SW480 (cell line): ENCODE data around the gene MEX3A.
"Not testable (repeated sequence)": the region's sequence is repeated elsewhere in the genome, so short reads cannot be mapped to it uniquely, and the experiment has no call there.

ENCODE experiments used
- DNase-seq: peaks from one replicate; pipeline ENCODE4 v3.0.0-alpha.2; 2016; ENCODE audit warnings: low spot score

MEX3A gene

DNA sequence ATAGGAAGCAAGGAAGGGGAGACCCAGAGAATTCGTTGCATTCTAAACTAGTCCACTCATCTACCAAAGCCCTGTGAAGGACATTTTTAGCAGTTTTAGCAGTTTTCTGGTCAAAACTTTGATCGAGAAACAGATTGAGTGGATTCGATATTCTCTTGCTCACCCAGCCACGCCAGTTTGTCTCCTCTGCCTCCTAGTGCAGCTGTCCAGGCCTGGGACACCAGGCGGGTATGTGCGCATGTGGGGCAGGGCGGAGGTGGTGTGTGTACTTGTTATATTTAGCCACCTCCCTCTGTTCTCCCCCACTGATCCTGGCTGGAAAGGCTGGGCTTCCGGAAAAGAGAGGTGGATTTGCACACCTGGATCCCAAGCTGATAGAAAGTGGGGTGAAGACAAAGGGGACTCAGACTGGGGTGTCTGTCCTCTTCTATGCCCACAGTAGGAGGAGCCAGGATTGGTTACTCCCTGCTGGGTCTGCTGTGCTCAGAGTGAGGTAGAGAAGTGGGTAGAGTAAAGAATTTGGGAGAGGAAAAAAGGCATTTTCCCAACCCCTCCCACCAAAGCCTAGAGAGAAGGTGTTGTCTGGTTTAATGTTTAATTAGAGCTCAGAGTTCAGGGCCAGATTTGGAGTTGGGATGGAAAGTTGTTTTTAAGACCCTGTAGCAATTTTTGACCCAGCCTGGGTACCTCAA is 36.1 kb upstream of the MEX3A start:
- peak; percentile 79 for DNase-seq

DNA sequence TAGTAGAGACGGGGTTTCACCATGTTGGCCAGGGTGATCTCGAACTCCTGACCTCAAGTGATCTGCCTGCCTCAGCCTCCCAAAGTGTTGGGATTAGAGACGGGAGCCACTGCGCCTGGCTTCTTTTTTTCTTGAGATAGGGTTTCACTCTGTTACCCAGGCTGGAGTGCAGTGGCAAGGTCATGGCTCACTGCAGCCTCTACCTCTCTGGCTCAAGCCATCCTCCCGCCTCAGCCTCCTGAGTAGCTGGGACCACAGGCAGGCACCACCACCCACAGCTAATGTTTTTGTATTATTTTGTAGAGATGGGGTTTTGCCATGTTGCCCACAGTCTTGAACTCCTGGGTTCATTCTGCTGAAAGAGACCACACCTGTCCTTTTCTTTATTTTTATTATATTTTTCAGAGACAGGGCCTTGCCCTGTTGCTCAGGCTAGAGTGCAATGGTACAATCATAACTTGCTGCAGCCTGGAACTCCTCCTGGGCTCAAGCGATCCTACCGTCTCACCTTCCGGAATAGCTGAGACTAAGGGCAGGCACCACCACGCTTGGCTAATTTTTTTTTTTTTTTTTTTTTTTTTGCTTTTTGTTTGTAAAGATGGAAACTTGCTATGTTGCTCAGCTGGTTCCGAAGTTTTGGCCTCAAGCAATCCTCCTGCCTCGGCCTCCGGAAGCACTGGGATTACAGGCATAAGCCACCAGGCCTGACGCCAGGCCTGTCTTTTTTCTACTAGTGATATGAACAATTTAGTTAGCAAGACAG is 35.3 kb upstream of the MEX3A start:
- DNase-seq: no peak

DNA sequence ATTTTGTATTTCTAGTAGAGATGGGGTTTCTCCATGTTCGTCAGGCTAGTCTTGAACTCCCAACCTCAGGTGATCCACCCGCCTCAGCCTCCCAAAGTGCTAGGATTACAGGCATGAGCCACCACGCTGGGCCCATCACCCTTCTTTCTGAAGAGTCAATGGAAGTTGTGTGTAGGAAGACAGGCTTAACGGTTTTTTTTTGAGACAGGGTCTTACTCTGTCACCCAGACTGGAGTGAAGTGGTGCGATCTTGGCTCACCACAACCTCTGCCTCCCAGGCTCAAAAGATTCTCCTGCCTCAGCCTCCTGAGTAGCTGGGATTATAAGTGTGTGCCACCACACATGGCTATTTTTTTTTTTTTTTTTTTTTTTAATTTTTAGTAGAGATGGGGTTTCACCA is 34.5 kb upstream of the MEX3A start:
- DNase-seq: not testable (repeated sequence)

DNA sequence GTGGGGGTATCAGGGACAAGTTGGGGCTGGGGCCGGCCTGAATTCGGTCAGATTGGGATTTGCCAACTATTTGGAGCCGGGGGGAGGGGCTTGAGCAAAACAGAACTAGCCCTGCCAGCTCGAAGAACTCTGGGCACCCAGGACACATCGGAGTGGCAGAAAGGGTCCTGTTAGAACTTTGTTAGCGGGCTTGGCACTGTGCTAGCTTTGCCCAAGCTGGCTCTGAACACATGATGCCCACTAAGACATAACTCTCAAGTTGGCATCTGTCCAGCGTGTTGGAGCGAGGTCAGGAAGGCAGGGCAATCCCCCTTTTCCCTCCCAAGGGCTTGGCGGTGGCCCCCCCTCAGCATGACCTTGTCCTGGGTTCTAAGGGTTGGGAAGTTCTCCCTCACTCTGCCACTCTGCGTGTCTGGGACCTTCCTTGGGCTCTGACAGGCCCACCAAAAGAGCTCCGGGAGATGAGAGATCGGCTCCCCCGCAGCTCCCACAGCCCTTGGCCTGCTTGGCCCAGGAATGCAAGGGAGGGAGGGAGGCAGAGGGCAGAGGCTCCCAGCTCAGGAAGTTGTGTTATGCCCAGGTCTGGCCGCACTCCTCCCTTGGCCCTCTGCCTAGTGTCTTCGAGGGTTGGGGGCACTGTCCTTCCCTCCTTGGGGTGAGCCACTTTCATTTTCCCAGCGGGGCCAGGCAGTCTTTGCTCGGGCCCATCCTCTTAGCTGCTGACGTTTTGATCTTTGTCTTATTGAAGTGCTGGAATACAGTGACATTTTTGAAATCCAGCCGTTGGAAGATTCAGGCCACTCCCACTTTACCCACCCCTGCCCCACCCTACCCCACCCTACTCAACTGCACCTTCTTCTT is 33.5 kb upstream of the MEX3A start:
- DNase-seq: peak; percentile 62

DNA sequence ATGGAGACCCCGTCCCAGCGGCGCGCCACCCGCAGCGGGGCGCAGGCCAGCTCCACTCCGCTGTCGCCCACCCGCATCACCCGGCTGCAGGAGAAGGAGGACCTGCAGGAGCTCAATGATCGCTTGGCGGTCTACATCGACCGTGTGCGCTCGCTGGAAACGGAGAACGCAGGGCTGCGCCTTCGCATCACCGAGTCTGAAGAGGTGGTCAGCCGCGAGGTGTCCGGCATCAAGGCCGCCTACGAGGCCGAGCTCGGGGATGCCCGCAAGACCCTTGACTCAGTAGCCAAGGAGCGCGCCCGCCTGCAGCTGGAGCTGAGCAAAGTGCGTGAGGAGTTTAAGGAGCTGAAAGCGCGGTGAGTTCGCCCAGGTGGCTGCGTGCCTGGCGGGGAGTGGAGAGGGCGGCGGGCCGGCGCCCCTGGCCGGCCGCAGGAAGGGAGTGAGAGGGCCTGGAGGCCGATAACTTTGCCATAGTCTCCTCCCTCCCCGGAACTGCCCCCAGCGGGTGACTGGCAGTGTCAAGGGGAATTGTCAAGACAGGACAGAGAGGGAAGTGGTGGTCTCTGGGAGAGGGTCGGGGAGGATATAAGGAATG is 32.8 kb upstream of the MEX3A start:
- no peak for DNase-seq

DNA sequence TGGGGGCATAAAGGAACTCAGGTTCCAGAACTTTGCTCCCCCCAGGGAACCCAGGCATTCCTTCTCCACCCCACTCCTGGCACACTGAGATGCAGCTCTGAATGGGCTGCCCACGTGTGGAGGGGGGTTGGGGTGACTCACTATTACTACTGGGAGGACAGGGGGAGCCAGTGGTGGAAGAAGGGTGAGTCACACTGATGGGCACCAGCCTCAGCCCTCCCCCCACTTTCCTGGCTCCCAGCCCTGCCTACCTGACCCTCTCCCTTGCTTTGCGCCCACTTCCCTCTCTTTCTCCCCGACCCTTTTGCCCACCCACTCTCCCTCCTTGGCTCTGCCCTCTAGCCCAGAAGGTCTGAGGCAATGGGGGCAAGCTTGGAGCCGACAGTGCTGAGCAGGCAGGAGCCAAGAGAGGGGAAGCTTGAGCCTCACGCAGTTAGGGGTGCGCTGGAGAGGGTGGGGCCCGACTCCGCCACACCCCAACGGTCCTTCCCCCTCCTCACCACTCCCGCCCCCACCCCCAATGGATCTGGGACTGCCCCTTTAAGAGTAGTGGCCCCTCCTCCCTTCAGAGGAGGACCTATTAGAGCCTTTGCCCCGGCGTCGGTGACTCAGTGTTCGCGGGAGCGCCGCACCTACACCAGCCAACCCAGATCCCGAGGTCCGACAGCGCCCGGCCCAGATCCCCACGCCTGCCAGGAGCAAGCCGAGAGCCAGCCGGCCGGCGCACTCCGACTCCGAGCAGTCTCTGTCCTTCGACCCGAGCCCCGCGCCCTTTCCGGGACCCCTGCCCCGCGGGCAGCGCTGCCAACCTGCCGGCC is 32.0 kb upstream of the MEX3A start, which contains the start of gene LMNA:
TSS of gene LMNA (plus strand) at position 611 of the 818 bp plus-strand sequence. CDS start 208 bp downstream, outside the sequence.
- peak; percentile 98 for DNase-seq

DNA sequence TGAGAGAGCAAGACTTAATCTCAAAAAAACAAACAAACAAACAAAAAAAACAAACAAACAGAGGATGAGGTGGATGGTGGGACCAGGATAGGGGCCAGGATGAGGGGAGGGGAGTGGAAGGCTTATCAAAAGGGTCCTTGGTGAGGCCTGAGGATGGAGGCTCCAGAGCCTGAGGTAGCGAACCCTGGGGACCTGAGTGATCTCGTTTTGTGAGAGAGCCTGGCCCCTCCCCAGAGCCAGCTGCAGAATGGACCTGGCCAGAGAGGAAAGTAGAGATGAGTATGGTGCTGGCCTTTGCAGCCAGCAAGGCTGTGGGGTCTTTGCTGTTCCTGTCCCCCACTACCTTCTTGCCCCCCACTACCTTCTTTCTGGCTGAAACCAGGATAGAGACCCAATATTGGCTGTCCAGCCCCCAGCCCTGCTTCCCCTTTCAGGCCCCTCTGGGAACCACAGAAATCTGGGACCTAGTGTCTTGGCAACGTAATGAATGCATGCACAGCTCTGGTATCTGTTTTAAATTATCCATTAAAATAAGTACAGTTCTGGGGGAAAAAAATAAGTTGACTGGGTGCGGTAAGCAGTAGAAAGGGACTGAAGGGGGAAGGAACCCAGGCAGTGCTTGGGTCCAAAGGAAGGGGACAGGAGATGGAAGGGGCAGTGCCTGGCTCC is 31.2 kb upstream of the MEX3A start:
- DNase-seq: no peak

DNA sequence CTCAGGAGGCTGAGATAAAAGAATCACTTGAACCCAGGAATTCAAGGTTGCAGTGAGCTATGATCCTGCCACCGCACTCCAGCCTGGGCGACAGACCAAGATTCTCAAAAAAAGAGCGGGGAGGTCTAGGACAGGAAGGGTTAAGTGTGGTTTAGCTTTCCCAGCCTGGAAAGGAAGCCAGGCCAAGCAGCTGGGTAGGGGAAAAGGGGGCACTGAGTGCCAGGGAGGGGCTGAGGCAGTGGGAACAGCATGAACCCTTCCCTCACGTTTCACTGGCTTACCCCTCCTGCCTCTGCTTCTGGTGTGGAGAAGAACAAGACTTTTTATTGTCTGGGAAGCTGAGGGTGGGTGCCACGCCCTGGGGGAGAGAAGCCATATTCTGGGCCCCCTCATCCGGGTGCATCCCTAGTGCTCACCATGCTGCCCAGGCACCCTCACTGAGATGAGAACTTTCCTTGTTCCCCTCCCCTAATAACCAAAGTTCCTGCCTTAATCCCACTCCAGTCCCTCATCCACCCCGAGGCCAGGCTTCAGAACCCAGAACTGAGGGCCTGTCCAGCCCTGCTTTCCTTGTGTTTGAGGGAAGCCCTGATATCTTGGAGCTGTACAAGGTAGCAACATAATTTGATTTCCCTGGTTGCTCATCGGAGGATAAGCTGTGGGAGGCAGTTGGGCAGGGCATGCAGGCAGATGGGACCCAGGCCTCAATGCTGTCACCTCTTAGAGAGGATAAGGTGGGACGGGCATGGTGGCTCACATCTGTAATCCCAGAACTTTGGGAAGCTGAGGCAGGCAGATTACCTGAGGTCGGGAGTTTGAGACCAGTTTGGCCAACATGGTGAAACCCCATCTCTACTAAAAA is 30.2 kb upstream of the MEX3A start:
- DNase-seq: no peak

DNA sequence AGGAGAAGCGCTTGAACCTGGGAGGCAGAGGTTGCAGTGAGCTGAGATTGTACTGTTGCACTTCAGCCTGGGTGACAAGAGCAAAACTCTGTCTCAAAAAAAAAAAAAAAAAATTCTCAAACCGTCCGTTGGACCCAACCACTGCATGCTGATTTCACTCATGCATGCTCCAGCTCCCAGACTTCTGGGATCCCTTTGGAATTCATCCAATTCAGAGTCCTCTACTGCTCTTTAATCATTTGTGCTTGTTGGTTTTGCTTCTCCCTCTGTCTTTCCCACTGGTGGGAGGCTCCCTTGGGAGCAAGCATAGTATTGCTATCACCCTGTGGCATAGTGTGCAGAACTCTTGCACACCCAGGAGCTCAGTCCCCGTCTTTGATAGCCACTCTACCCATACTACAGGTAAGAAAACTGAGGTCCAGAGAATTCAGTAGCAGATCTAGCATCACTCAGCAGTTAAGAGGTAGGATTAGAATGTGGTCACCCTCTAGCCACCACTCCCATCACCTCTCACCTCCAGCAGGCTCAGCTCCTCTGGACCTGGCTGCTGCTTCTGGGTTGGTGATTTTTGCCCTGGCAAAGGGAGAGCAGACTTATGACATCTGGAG is 29.2 kb upstream of the MEX3A start:
- DNase-seq: no peak

DNA sequence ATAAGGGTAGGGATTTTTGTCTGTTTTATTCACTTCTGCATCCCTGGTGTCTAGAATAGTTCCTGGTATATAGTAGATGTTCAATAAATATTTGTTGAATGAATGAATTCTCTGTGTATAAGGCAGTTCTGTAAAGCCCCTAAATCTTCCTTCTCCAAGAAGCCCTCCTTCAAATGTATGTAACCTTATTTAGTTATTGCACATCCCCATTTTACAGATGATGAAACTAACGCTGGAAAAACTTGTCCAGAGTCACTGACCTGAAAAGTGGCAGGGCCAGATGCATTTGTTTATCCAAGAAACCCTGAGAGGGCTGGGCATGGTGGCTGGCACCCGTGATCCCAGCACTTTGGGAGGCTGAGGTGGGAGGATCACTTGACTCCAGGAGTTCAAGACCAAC is 28.0 kb upstream of the MEX3A start:
- no peak for DNase-seq

DNA sequence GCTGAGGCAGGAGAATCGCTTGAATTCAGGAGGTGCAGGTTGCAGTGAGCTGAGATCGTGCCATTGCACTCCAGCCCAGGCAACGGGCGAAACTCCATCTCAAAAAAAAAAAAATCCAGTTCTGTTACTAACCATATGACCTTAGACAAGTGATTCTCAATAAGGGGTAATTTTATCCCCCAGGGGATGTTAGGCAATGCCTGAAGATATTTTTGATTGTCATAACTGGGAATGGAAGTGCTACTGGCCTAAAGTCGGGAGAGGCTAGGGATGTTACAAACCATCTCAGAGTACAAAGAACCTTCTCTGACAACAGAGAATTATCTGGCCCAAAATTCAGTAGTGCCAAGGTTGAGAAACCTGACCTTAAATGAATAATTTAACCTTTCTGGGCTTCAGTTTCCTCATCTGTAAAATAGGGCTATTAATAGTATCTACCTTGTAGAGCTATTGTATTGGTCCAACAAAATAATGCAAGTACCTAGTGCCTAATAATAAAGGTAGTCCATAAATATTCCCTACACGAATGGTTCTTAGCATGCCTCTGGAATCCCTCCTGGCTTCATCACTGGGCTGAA is 26.5 kb upstream of the MEX3A start:
- no peak for DNase-seq

DNA sequence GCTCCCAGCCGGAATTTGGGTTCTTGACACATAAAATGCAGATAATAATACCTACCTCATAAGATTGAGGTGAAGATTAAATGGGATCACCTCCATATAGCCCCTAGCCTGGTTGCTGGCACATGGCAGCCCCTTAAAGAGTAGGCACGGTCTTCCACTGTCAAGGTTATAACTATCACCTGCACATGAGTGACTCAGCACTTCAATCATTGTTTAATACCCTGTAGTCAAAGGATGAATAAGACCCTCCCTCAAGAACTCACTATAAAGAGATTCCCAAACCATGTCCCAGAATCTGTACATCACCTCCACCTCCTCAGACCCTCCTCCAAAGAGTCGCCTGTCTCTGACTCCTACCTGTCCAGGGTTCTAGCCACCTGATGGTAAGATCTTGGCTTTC is 25.8 kb upstream of the MEX3A start:
- no peak for DNase-seq

DNA sequence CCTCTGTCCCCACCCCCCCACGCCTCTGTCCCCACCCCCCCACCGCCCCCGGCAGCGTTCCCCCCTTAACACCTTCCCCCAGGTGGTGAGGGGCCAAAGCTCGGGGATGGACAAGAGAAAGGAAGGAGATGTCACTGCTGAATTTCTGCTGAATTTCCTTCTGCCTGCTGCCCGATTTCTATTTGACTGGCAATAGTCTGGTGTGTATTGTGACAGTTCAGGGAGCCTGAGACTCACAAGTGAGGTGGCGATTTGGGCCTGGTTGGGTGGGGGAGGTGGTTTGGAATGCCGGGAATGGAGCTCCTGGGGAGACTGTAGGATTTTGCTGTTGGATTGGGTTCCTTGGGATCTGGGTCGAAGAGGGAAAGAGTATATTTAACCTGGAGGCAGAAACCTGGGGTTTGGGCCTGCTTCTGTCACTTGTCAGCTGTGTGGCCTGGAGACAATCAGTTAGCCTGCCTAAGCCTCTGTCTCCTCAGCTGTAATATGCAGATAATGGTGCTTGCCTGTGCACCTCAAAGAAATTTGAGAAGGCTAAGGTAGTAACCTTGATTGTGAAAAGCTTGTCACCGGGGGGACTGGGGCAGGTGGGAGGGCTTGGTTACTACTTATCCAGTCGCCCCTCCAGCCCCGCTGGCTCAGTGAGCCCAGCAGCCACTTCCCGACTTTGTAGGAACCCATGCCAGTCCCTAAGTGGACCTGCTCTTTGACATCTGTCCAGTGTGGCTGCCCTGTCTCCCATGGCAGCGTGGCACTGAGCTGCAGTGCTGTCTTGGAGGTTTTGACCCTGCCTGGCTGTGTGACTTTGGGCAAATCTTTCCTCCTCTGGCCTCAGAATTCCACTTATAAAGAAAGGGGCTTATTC is 24.6 kb upstream of the MEX3A start:
- DNase-seq: peak; percentile 63

DNA sequence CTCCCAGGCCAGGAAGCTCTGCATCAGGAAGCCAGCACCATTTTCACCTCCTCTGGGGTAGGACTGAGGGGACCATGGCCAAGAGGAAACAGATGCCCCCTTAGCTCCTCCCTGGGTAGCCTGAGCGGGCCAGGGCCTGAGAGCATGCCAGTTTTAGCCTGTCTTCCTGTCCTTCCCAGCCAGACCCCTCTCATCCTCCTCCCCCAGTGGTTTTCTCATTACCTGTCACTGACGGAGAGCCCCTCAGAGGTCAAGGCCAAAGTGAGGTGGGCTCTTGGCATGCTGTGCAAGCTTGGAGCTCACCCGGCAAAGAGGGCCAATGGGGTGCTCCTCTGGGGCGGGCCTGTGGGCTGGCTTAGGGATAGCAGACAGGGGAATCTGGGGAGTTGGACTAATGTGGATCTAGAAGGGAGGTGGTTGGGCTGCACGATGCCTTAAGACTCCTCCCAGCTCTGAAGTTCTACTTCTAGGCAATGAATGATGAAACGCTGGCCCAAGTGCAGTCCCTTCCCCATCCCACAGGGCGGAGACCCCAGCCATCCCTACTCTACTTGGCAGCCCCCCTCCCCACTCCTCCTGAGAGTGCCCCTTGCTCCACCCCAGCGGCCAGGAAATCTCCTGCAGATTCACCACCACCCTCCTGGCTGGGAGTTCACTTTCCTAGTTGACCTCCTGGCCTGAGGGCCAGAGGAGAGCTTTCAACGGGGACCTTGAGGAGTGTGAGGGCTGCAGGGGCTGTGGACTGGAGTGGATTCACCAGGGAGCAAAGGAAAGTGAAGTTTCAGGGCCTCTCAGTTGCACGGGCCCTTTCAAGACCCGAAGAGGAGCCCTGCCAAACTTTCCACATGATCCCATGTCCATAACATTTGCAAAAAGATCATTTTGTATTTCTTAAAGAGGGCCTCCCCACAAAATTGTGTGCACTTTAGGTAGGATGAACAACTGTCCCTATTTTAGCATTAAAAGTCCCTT is 22.9 kb upstream of the MEX3A start:
- no peak for DNase-seq

DNA sequence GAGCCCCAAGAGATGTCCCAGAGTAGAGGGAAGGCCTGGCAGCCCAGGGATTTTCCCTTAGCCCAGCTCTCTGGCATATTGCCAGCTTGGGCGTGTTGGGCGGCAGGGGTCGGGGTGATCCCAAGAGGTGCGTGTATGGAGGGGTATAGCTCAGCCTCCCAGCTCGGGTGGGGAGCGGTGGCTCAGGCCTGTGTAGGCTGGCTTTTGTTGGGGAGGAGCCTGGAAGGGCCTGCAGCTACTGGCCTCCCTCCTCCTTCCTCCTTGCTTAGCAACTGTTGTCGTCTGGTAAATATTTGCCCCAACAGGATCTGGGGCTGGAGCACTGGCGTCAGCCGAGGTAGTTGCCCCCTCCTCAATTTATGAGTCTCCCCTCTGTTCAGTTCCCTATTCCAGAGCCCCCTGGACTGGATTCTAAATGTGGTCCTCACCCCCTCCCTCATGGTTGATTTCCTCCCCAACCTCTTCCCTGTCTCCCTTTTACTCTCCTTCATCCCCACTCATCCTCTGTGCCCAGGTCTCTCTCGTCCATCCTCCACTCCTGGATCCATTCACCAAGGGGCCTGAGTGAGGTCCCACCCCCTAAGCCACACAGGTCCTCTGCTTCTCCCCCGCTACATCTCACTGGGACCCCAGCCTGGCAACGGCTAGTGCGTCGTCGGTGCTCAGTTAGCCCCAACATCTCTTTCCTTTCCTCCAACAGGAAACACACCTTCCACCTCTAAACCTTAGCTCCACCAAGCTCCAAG is 22.0 kb upstream of the MEX3A start:
- DNase-seq: peak; percentile 86

DNA sequence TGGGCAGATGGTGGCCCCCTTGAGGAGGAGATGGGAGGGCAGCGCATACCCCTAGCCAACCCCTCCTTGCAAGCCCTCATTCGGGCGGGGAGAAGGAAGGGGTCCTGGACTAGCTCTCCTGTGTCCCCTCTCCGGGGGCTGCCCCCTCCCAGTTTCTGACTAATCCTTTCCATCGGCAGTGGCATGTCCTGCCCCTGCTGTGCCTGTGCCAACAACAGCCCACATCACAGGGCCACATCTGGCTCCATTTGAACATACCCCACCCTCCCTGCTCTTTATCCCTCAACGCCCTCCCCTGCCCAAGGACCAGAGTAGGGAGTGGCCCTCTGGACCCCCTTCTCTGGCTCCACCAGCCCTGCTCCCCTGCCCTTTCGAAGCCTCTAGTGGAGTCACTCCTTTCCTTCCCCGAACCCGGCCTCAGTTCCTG is 21.3 kb upstream of the MEX3A start:
- DNase-seq: peak; percentile 80
